ENCODE data around the gene PPP2R3B.

Gene PPP2R3B

DNA sequence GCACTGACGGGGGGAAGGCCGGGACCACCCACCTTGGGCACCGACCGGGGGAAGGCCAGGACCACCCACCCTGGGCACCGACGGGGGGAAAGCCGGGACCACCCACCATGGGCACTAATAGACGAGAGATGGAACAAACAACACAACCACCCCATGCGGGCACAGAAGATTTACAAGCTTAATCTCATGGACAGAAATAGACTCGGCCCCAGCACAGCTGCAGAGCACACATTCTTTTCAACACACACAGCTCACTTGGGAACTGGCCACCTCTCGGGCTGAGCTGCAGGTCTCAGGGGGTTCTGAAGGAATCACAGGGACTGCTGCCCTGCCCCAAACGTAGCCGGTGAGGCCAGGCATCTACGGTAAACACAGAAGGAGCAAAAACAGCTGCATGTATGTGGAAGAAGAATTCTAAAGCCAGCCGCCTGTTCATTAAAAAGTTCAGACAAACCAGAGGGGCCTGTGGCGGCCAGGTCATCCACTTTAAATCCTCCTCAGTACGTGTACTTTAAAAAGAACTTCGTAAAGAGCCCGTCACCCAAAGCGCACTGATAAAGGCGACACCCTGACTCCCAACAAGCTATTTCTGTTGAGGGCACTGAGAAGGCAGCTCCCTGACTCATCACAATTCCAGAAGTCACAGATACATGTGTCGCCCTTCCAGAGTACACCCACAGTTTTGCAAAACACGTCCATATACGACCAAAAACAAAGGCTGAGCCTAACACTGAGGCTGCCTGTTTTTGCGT lies 17.7 kb downstream of the PPP2R3B start:
- no peak for DNase-seq (ENCODE audit: extremely low read depth, low read depth)
- TF ChIP-seq, protein P1, sequence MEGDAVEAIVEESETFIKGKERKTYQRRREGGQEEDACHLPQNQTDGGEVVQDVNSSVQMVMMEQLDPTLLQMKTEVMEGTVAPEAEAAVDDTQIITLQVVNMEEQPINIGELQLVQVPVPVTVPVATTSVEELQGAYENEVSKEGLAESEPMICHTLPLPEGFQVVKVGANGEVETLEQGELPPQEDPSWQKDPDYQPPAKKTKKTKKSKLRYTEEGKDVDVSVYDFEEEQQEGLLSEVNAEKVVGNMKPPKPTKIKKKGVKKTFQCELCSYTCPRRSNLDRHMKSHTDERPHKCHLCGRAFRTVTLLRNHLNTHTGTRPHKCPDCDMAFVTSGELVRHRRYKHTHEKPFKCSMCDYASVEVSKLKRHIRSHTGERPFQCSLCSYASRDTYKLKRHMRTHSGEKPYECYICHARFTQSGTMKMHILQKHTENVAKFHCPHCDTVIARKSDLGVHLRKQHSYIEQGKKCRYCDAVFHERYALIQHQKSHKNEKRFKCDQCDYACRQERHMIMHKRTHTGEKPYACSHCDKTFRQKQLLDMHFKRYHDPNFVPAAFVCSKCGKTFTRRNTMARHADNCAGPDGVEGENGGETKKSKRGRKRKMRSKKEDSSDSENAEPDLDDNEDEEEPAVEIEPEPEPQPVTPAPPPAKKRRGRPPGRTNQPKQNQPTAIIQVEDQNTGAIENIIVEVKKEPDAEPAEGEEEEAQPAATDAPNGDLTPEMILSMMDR (IDR thresholded peaks at IDR 0.05; ENCODE audit: low read depth, low read length), result no peak

DNA sequence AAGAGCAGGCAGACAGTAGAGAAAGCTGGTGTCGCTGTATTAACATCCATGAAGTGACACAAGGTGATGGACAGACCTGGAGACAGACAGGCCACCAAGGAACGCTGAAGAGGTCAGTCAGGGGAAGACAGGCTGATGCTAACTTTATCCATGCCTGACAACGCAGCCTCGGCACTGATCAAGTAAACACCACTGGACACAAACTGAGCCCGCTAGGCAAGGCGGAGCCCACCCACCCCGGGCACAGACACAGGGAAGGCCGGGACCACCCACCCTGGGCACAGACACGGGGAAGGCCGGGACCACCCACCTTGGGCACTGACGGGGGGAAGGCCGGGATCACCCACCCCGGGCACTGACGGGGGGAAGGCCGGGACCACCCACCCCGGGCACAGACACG lies 18.8 kb downstream of the PPP2R3B start:
- DNase-seq (ENCODE audit: extremely low read depth, low read depth), result no peak
- TF ChIP-seq, protein P1 (IDR thresholded peaks at IDR 0.05; ENCODE audit: low read depth, low read length), result no peak

DNA sequence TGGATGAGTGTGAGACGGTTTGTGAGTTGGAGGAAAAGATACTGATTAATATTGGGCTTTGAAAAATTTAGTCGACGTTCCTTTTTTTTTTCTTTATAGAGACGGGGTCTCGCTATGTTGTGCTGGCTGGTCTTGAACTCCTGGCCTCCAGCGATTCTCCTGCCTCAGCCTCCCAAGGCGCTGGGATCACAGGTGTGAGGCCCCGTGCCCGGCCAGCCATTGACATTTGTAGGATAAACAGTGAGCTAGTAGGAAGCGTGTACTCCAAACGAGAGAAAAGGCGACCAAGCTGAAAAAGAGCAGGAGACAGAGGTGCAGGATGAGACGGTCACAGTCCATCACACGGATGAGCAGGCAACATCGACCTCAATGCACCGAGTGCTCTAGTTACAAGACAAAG lies 19.4 kb downstream of the PPP2R3B start:
- DNase-seq (ENCODE audit: extremely low read depth, low read depth), result no peak
- TF ChIP-seq, protein P1 (IDR thresholded peaks at IDR 0.05; ENCODE audit: low read depth, low read length), result no peak

DNA sequence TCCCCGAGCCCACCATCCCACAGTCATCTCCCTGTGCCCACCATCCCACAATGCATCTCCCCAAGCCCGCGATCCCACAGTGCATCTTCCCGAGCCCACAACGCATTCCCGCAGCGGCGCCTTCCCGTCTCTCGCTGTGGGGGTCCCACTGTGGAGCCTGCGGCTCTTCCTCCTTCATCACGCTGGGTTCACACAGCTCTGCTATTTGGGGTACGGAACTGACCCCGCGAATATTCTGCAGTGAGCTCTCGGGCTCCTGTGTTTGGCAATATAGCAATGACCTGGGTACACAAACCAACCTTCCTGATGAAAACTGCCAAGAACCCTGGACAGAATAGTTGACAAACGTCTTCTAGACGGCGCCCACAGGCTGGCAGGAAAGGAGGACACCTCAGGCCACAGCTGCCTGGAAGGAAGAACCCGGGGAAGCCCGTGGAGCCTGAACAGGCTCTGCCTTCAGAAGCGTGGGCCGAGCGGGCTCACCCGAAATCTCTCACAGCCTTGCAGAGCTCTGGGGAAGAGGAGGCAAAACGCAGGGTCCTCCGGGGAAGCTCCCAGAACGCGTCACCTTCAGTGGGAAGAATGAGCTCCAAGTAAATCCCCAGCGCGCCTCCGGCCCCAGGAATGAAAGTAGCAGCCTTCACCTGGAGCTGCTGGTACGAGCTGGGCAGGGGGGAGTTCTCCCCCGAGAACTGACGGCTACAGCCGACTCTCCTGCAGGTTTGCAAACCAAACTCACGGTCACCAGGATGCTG lies 22.9 kb downstream of the PPP2R3B start:
- DNase-seq (ENCODE audit: extremely low read depth, low read depth), result no peak
- TF ChIP-seq, protein P1 (IDR thresholded peaks at IDR 0.05; ENCODE audit: low read depth, low read length), result no peak

DNA sequence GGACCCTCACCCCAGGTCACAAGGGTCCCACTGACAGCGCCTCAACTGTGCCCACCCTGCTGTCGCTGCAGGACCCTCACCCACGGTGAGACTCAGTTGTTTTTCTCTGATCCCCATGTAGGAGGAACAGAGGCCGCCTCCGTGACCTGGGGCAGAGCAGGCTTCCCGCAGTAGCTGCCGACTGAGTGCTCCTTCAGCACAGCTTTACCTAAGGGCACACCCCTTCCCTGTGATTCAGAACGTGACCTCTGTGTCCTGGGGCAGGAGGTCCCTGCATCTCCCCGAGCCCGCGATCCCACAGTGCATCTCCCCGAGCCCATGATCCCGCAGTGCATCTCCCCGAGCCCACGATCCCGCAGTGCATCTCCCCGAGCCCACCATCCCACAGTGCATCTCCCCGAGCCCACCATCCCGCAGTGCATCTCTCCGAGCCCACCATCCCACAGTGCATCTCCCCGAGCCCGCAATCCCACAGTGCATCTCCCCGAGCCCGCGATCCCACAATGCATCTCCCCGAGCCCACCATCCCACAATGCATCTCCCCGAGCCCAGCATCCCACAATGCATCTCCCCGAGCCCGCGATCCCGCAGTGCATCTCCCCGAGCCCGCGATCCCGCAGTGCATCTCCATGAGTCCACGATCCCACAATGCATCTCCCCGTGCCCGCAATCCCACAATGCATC lies 23.6 kb downstream of the PPP2R3B start:
- DNase-seq (ENCODE audit: extremely low read depth, low read depth), result no peak
- TF ChIP-seq, protein P1 (IDR thresholded peaks at IDR 0.05; ENCODE audit: low read depth, low read length), result no peak

DNA sequence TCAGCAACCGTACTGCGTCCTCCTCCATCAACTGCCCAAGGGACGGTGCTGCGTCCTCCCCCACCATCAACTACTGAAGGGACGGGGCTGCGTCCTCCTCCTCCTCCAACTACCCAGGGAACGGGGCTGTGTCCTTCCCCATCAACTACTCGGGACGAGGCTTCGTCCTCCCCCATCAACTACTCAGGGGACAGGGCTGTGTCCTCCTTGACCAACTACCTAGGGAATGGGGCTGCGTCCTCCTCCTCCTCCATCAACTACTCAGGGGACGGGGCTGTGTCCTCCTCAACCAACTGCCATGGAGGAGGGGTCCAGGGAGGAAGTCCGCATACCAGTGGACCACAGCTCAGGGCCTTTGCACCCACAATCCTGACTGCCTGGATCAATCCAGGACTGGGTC lies 24.4 kb downstream of the PPP2R3B start:
- TF ChIP-seq, protein P1 (IDR thresholded peaks at IDR 0.05; ENCODE audit: low read depth, low read length), result no peak
- DNase-seq (ENCODE audit: extremely low read depth, low read depth), result no peak

Measured in AG09319 (cell line).